OCI-LY3 (cell line): Measurements from ENCODE around the gene LPCAT2.

Source experiments
- H2AFZ ChIP-seq: fragments of 200-600, 300-600 bp; shearing (Covaris generic); 2 replicates; pipeline ENCODE4 v1.6.0; 2014; ENCODE audit warnings: antibody characterized with exemption, low read depth, low read length
- H3K27ac ChIP-seq: fragments of 200-600, 300-600 bp; sonication (generic); 2 replicates; pipeline ENCODE4 v1.5.1; 2014; ENCODE audit warnings: mild to moderate bottlenecking, low read length, moderate library complexity, mixed read lengths
- H3K27me3 ChIP-seq: fragments of 200-600, 300-600 bp; sonication (generic); 2 replicates; pipeline ENCODE4 v1.6.1; 2014; ENCODE audit warnings: low read depth, low read length, mixed read lengths
- H3K36me3 ChIP-seq: fragments of 200-600, 300-600 bp; sonication (generic); replicated peaks from 2 replicates; pipeline ENCODE3; 2014; ENCODE audit warnings: low read depth, low read length, mixed read lengths
- H3K4me1 ChIP-seq: fragments of 300-600, 200-600 bp; sonication (generic); 2 replicates; pipeline ENCODE4 v1.6.1; 2014; ENCODE audit warnings: low read length, mixed read lengths
- H3K4me2 ChIP-seq: fragments of 200-600, 300-600 bp; sonication (generic); 2 replicates; pipeline ENCODE4 v1.6.1; 2014; ENCODE audit warnings: low read length, mixed read lengths
- H3K4me3 ChIP-seq: fragments of 300-600, 200-600 bp; sonication (generic); 2 replicates; pipeline ENCODE4 v1.5.1; 2014; ENCODE audit warnings: antibody characterized with exemption, mild to moderate bottlenecking, low read length, moderate library complexity
- H3K79me2 ChIP-seq: fragments of 300-600, 200-600 bp; shearing (Covaris generic); 2 replicates; pipeline ENCODE4 v1.6.1; 2014; ENCODE audit warnings: mild to moderate bottlenecking, low read length, mixed read lengths
- H3K9ac ChIP-seq: fragments of 300-600, 200-600 bp; shearing (Covaris generic); 2 replicates; pipeline ENCODE4 v1.6.0; 2014; ENCODE audit warnings: mild to moderate bottlenecking, low read length, moderate library complexity
- H3K9me3 ChIP-seq: fragments of 200-600, 300-600 bp; shearing (Covaris generic); 2 replicates; pipeline ENCODE4 v1.6.1; 2014; ENCODE audit warnings: low read length, mixed read lengths; ENCODE audit not compliant: insufficient read depth
- H4K20me1 ChIP-seq: fragments of 200-600, 300-600 bp; sonication (generic); 2 replicates; pipeline ENCODE4 v1.6.1; 2016; ENCODE audit warnings: low read length, mixed read lengths; ENCODE audit not compliant: insufficient read depth
- CTCF ChIP-seq: fragments of 200-600, 300-600 bp; sonication (generic); IDR thresholded peaks from 2 replicates; pipeline ENCODE4 v1.5.1; 2014; ENCODE audit warnings: antibody characterized with exemption, low read length, low read depth
- EZH2phosphoT487 ChIP-seq: fragments of 200-600 bp; shearing (Covaris generic); IDR thresholded peaks from 2 replicates; pipeline ENCODE4 v1.6.1; 2018; ENCODE audit warnings: antibody characterized with exemption, mixed run types, low read depth

The LPCAT2 gene

GRCh38 chr16:55542459-55543082, 33.7 kb downstream of the LPCAT2 start:
- Histone ChIP-seq H3K79me2 (no peaks in the 10 kb centered on the region), H3K9me3 (no peaks in the 10 kb centered on the region), H3K4me3 (no peak overlapping the region), H3K27ac (no peak overlapping the region), H3K36me3 (no peaks in the 10 kb centered on the region), H3K4me1 (no peaks in the 10 kb centered on the region), H3K9ac (no peak overlapping the region), H4K20me1 (no peaks in the 10 kb centered on the region), H3K4me2 (no peak overlapping the region), H2AFZ (no peak overlapping the region), H3K27me3 (no peaks in the 10 kb centered on the region; the same call in 1 of the 2 replicates)
- TF ChIP-seq EZH2phosphoT487 (no peak), CTCF (no peak)

DNA sequence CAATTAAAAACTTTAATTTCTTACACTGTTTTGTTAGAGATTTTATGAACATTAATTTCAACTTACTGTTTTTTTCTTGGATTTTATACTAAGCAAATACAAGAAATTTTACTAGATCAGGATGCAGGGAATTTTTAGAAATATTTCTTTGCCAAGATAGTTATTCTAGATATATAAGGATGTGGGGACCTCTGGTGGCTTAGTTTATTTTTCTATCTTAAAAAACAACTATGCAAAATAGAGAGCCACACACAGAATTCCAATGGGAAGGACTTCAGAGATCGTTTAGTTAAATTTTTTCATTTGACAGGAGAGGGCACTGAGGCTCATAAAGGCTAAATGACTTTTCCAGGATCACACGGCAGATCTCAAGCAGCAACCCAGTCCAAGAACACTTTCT, 34.6 kb downstream of the LPCAT2 start:
- Histone ChIP-seq H4K20me1 (no peaks in the 10 kb centered on the region), H3K4me2 (no peak overlapping the region), H2AFZ (no peak overlapping the region), H3K4me1 (no peaks in the 10 kb centered on the region), H3K9me3 (no peaks in the 10 kb centered on the region), H3K4me3 (no peak overlapping the region), H3K27ac (no peak overlapping the region), H3K9ac (no peak overlapping the region), H3K36me3 (no peaks in the 10 kb centered on the region), H3K27me3 (no peaks in the 10 kb centered on the region; the same call in 1 of the 2 replicates), H3K79me2 (no peaks in the 10 kb centered on the region)
- TF ChIP-seq CTCF, result no peak; the same call in 1 of the 2 replicates
- TF ChIP-seq EZH2phosphoT487, result no peak

DNA sequence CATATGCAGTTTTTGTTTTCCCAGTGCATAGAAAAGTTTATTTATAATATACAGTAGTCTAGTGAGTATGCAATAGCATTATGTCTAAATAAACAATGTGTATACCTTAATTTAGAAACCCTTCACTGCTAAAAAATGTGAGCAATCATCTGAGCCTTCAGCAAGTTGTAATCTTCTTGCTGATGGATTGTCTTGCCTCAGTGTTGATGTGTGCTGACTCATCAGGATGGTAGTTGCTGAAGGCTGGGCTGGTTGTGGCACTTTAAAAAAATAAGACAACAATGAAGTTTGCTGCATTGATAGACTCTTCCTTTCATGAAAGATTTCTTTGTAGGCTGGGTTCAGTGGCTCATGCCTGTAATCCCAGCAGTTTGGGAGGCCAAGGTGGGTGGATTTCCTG, 43.7 kb downstream of the LPCAT2 start:
- Histone ChIP-seq H4K20me1 (no peaks in the 10 kb centered on the region), H3K27me3 (peaks cover 5% of the 10 kb centered on the region; the same call in 1 of the 2 replicates), H3K79me2 (no peaks in the 10 kb centered on the region), H3K4me3 (no peak overlapping the region), H2AFZ (no peak overlapping the region), H3K9me3 (no peaks in the 10 kb centered on the region), H3K4me1 (no peaks in the 10 kb centered on the region), H3K27ac (no peak overlapping the region), H3K36me3 (no peaks in the 10 kb centered on the region), H3K9ac (no peak overlapping the region), H3K4me2 (no peak overlapping the region)
- no peak for TF ChIP-seq EZH2phosphoT487
- no peak for TF ChIP-seq CTCF

DNA sequence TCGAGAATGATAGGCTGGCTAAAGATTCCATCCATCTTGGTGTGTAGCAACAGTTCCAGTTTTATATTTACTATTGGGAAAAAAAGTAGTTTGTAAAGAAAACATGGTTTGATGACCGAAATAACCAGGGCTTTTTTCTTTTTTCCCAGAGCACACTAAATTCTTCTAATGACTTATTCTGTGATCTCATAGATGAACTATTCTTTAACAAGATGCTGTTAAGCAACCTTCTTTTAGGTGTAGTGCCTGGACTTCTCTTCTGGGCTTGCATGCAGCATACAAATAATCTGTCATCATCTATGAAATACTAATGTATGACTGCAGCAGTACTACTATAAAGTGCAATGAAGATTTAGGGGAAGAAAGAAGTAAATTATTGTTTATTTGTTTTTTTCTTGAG, 46.6 kb downstream of the LPCAT2 start:
- Histone ChIP-seq H3K79me2 (no peaks in the 10 kb centered on the region), H4K20me1 (no peaks in the 10 kb centered on the region), H3K4me1 (no peaks in the 10 kb centered on the region), H3K36me3 (no peaks in the 10 kb centered on the region), H3K27me3 (no peaks in the 10 kb centered on the region), H3K27ac (no peak overlapping the region), H3K9ac (no peak overlapping the region), H3K9me3 (no peaks in the 10 kb centered on the region), H3K4me3 (no peak overlapping the region), H3K4me2 (no peak overlapping the region), H2AFZ (no peak overlapping the region)
- TF ChIP-seq EZH2phosphoT487 (no peak), CTCF (no peak)
